Panc1 (cell line): ENCODE results near the gene CTNNA1.

Source experiments
- CTCF ChIP-seq: fragments of 450-650 bp; IDR thresholded peaks from 2 replicates; pipeline ENCODE4 v1.5.1; 2017; ENCODE audit warnings: mild to moderate bottlenecking
- POLR2AphosphoS5 ChIP-seq: IDR thresholded peaks from 2 replicates; pipeline ENCODE4 v1.6.1; 2012; ENCODE audit warnings: mild to moderate bottlenecking, low read depth, low read length, moderate library complexity

GRCh38 chr5:138963763-138964371 is 210.6 kb downstream of the CTNNA1 start:
- TF ChIP-seq CTCF (no peak), POLR2AphosphoS5 (no peak)
